GM12892 (cell line): ENCODE data around the gene RUSF1.

Source experiments
- POLR2A ChIP-seq: IDR thresholded peaks from 2 replicates; pipeline ENCODE4 v1.6.1; 2011; ENCODE audit warnings: low read depth, low read length, control low read depth
- POLR2AphosphoS5 ChIP-seq: IDR thresholded peaks from 2 replicates; pipeline ENCODE4 v1.6.1; 2011; ENCODE audit warnings: low read depth, low read length, control low read depth
- TAF1 ChIP-seq: IDR thresholded peaks from 2 replicates; pipeline ENCODE4 v1.6.1; 2011; ENCODE audit warnings: low read depth, mild to moderate bottlenecking, control low read depth, low read length, borderline replicate concordance

DNA sequence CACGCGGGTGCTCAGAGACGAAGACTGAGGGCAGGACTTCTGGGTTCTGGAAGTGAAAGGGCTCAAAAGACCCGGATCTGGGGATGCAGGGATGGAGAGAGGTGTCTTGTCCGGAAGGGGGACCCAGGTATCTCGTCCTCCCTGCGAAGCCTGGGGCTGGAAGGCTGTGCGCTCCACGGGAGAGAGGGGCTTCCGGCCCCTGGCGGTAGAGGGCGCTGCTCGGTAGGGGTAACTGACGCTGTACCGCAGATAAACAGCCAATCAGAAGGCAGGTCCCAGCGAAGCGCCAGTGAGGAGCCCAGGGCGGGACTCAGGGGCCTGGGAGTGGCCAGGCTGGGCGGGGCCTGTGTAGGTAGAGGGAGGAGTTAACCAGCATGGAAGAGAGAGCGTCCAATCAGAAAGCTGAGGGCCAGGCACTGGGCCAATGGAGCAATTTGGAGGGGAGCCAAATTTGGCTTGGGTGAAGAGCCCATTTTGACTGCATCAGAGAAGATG lies 35.4 kb downstream of the RUSF1 start:
- no peak for TF ChIP-seq POLR2A
- TF ChIP-seq TAF1, result no peak
- no peak for TF ChIP-seq POLR2AphosphoS5
